Calu3 (cell line): ENCODE data around the gene C4orf50. TPM values are rescaled to one million over a fixed set of nuclear protein-coding genes. Genes with fewer than 3 reads are reported as not detected.

Experiments
- BruUV-seq: library from RNA; stranded (reverse); fragments of 400-500 nt; replicated peaks from 2 replicates; lab custom pipeline; 2021; lab: Mats Ljungman, UMichigan
- CTCF ChIA-PET: fragments of 300-600 bp; sonication (Branson Sonifier 250); formaldehyde crosslinking; loops from one replicate; lab custom pipeline; 2022; ENCODE audit warnings: antibody characterized with exemption; lab: Charles Lee
- DNase-seq: peaks from one replicate; pipeline ENCODE4 v3.0.0; 2022
- H3K27ac Mint-ChIP-seq: one replicate; pipeline ENCODE4 v1.8.0; 2022; ENCODE audit warnings: mixed read lengths; ENCODE audit not compliant: unreplicated experiment
- H3K27me3 Mint-ChIP-seq: one replicate; pipeline ENCODE4 v1.8.0; 2022; ENCODE audit warnings: mixed read lengths; ENCODE audit not compliant: unreplicated experiment
- H3K36me3 Mint-ChIP-seq: one replicate; pipeline ENCODE4 v1.8.0; 2022; ENCODE audit warnings: mild to moderate bottlenecking, moderate library complexity, mixed read lengths; ENCODE audit not compliant: insufficient read depth, unreplicated experiment
- H3K4me1 Mint-ChIP-seq: one replicate; pipeline ENCODE4 v1.8.0; 2022; ENCODE audit warnings: mild to moderate bottlenecking, low read depth, mixed read lengths; ENCODE audit not compliant: unreplicated experiment
- H3K4me3 Mint-ChIP-seq: one replicate; pipeline ENCODE4 v1.8.0; 2022; ENCODE audit warnings: mild to moderate bottlenecking, low read depth, moderate library complexity, mixed read lengths; ENCODE audit not compliant: unreplicated experiment
- H3K9me3 Mint-ChIP-seq: one replicate; pipeline ENCODE4 v1.8.0; 2022; ENCODE audit warnings: low read depth, mixed read lengths; ENCODE audit not compliant: unreplicated experiment
- CTCF ChIP-seq: fragments of 200-600 bp; IDR thresholded peaks from one replicate; pipeline ENCODE4 v1.8.0; 2022; ENCODE audit warnings: antibody characterized with exemption; ENCODE audit not compliant: unreplicated experiment
- intact Hi-C: fragments of 100-400 bp; cut with micrococcal nuclease; formaldehyde crosslinking; loops from one replicate; pipeline ENCODE4 v1.10.0; 2022; ENCODE audit not compliant: unreplicated experiment
- total RNA-seq: library from RNA; stranded (reverse); gene quantifications from 2 replicates; pipeline ENCODE4 v1.2.3, GENCODE V29; 2022

The C4orf50 gene
- total RNA-seq, 1 experiment from 2014 or later, result not detected

GRCh38 chr4:5982156-5982973 is 35.9 kb downstream of the C4orf50 start:
- BruUV-seq, result no TSS peak
- CTCF ChIA-PET, result no interaction called here
- H3K4me1 Mint-ChIP-seq, result no peaks in the 10 kb centered on the region
- TF ChIP-seq CTCF, result no peak
- intact Hi-C loops, result no loop called here
- no peaks in the 10 kb centered on the region for H3K36me3 Mint-ChIP-seq
- no peaks in the 10 kb centered on the region for H3K27me3 Mint-ChIP-seq
- H3K4me3 Mint-ChIP-seq, result no peak overlapping the region
- DNase-seq, result no peak
- H3K27ac Mint-ChIP-seq, result no peak overlapping the region
- H3K9me3 Mint-ChIP-seq, result peaks cover 10% of the 10 kb centered on the region

GRCh38 chr4:5980436-5981155 is 37.6 kb downstream of the C4orf50 start:
- DNase-seq, result no peak
- Mint-ChIP-seq H3K9me3 (peaks cover 10% of the 10 kb centered on the region), H3K4me1 (no peaks in the 10 kb centered on the region), H3K27ac (no peak overlapping the region), H3K27me3 (no peaks in the 10 kb centered on the region), H3K36me3 (no peaks in the 10 kb centered on the region), H3K4me3 (no peak overlapping the region)
- intact Hi-C loops, result no loop called here
- no TSS peak for BruUV-seq
- no peak for TF ChIP-seq CTCF
- CTCF ChIA-PET, result no interaction called here

- Mint-ChIP-seq H3K27ac (no peak overlapping the region), H3K9me3 (peaks cover 10% of the 10 kb centered on the region), H3K27me3 (no peaks in the 10 kb centered on the region), H3K4me1 (no peaks in the 10 kb centered on the region), H3K4me3 (no peak overlapping the region), H3K36me3 (no peaks in the 10 kb centered on the region)
- TF ChIP-seq CTCF, result no peak
- intact Hi-C loops, result no loop called here
- CTCF ChIA-PET, result no interaction called here
- no TSS peak for BruUV-seq
- DNase-seq, result peak; percentile 13
Observed at GRCh38 chr4:5979981-5980380, 38.2 kb downstream of the C4orf50 start.

- no peak for TF ChIP-seq CTCF
- H3K4me1 Mint-ChIP-seq, result no peaks in the 10 kb centered on the region
- H3K27ac Mint-ChIP-seq, result no peak overlapping the region
- no peak for DNase-seq
- H3K4me3 Mint-ChIP-seq, result no peak overlapping the region
- intact Hi-C loops, result no loop called here
- H3K27me3 Mint-ChIP-seq, result no peaks in the 10 kb centered on the region
- CTCF ChIA-PET, result no interaction called here
- H3K9me3 Mint-ChIP-seq, result no peaks in the 10 kb centered on the region
- H3K36me3 Mint-ChIP-seq, result no peaks in the 10 kb centered on the region
- BruUV-seq, result no TSS peak
Observed at GRCh38 chr4:5976921-5977320, 41.3 kb downstream of the C4orf50 start.
